Measurements from ENCODE around the gene STUB1. TPM values are rescaled to one million over a fixed set of nuclear protein-coding genes. Genes with fewer than 3 reads are reported as not detected.

The STUB1 gene
- polyA plus RNA-seq, 3 donors from 2014 or later: 183 to 225 (median 194) TPM

DNA sequence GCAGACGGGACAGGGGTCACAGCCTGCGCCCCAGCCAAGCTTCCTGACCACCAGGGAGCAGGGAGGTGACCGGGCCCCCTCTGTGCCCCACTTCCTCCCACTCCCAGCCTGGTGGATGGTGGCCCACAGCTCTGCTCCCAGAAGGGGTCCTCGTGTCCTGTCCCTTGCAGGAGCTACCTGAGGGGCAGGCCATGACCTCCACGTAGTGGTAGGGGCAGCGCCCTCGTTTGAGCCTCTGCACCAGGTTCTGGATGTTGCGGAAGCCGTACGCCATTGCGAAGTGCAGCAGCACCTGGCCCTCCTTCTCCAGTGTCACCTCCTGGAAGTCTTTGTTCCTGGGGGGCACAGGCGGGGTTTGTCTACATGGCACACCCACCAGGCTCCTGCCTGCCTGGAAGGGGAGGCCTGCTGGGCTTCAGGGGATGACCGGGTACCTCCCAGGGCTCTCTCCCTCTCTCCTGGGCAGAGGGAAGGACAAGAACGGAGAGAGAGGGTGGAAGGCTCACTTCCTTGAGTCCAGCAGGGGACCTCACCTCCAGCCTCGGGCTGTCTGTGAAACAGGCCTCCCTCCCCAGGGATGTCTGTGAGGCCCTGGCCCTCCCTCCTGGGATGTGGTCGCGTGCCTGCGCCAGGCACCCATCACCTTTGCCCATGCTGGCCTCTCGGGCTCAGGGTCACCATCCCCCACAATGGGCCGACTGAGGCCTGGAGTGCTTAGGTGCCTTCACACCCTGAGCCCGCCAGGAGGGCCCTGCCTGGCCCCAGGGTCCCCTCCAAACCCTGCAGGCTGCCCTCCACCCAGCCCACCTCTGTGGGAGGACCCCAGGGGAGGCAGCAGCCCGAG lies 50.7 kb downstream of the STUB1 start:
- Mint-ChIP-seq H3K4me3 (no peak overlapping the region), H3K36me3 (peaks cover 0 to 2% (median 0%) of the 10 kb centered on the region in 3 donors), H3K27ac (no peak overlapping the region), H3K4me1 (no peaks in the 10 kb centered on the region), H3K9me3 (no peaks in the 10 kb centered on the region), H3K27me3 (ENCODE audit: low read depth in 3 of 3) (peaks cover 2 to 11% (median 3%) of the 10 kb centered on the region in 3 donors)
- DNase-seq: no peak

DNA sequence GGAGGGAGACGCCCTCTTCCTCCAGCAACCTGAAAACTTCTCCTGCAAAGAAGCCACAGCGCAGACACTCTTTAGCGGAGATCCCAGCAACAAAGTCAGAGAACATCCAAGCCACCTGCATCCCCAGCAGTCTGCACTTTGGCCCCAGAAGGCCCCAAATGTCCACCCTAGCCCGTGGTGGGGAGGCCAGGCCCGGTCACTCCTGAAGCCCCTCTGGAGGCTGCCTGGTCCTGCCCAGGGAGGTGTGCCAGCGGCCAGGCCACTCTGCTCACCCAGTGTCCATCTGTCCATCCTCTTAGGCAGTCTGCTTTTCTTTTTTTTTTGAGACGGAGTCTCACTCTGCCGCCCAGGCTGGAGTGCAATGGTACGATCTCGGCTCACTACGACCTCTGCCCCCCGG lies 52.1 kb downstream of the STUB1 start:
- Mint-ChIP-seq H3K9me3 (no peaks in the 10 kb centered on the region), H3K27me3 (ENCODE audit: low read depth in 3 of 3) (peaks cover 0 to 8% (median 3%) of the 10 kb centered on the region in 3 donors), H3K4me1 (no peaks in the 10 kb centered on the region), H3K36me3 (peaks cover 0 to 7% (median 0%) of the 10 kb centered on the region in 3 donors), H3K4me3 (no peak overlapping the region), H3K27ac (no peak overlapping the region)
- DNase-seq: no peak

Other genes starting within 250 kb of the STUB1 start
- gene CAPN15, start 152.7 kb upstream of the STUB1 start, polyA plus RNA-seq: 10 to 100 TPM in 2 of 3 donors, 1 to 10 TPM in 1; 9.2 to 30.7 (median 10.1) TPM
- not detected for gene PRR35, start 120.0 kb upstream of the STUB1 start, polyA plus RNA-seq
- gene NHLRC4, start 113.4 kb upstream of the STUB1 start, polyA plus RNA-seq: under 1 TPM in 2 of 3 donors, not detected in 1; 0.42 to 0.61 TPM
- gene PIGQ, start 110.4 kb upstream of the STUB1 start, polyA plus RNA-seq: 10 to 100 TPM; 10.5 to 17.7 (median 12.6) TPM
- gene RAB40C, start 90.3 kb upstream of the STUB1 start, polyA plus RNA-seq: 10 to 100 TPM in 1 of 3 donors, 1 to 10 TPM in 2; 4.6 to 17.5 (median 5.8) TPM
- gene WFIKKN1, start 49.4 kb upstream of the STUB1 start, polyA plus RNA-seq: under 1 TPM in 2 of 3 donors, not detected in 1; 0.17 to 0.19 TPM
- 100 to 1,000 TPM in 1 of 3 donors, 10 to 100 TPM in 2; 89.3 to 128 (median 93.9) TPM for gene METTL26, start 44.1 kb upstream of the STUB1 start, polyA plus RNA-seq
- 10 to 100 TPM; 16.8 to 36.3 (median 22.8) TPM for gene MCRIP2, start 38.6 kb upstream of the STUB1 start, polyA plus RNA-seq
- gene WDR90, start 31.0 kb upstream of the STUB1 start, polyA plus RNA-seq: 1 to 10 TPM in 2 of 3 donors, not detected in 1; 1.2 to 2.4 TPM
- 10 to 100 TPM; 36.8 to 53.3 (median 43.0) TPM for gene RHOT2, start 12.3 kb upstream of the STUB1 start, polyA plus RNA-seq
- not detected for gene RHBDL1, start 4.7 kb upstream of the STUB1 start, polyA plus RNA-seq
- 10 to 100 TPM; 38.3 to 63.5 (median 47.4) TPM for gene JMJD8, start 3.9 kb downstream of the STUB1 start, polyA plus RNA-seq
- gene WDR24, start 10.0 kb downstream of the STUB1 start, polyA plus RNA-seq: 10 to 100 TPM in 1 of 3 donors, 1 to 10 TPM in 2; 4.9 to 15.1 (median 5.2) TPM
- under 1 TPM in 1 of 3 donors, not detected in 2; 0.20 TPM for gene FBXL16, start 25.4 kb downstream of the STUB1 start, polyA plus RNA-seq
- gene METRN, start 34.7 kb downstream of the STUB1 start, polyA plus RNA-seq: 10 to 100 TPM; 29.6 to 61.7 (median 45.4) TPM
- 100 to 1,000 TPM in 1 of 3 donors, 10 to 100 TPM in 2; 71.7 to 110 (median 94.1) TPM for gene ANTKMT, start 40.7 kb downstream of the STUB1 start, polyA plus RNA-seq
- gene CCDC78, start 46.0 kb downstream of the STUB1 start, polyA plus RNA-seq: 1 to 10 TPM in 2 of 3 donors, under 1 TPM in 1; 0.34 to 1.7 (median 1.4) TPM
- 10 to 100 TPM in 1 of 3 donors, 1 to 10 TPM in 2; 6.4 to 12.0 (median 9.1) TPM for gene HAGHL, start 46.7 kb downstream of the STUB1 start, polyA plus RNA-seq
- 10 to 100 TPM in 2 of 3 donors, 1 to 10 TPM in 1; 4.6 to 25.5 (median 17.5) TPM for gene CIAO3, start 60.6 kb downstream of the STUB1 start, polyA plus RNA-seq
- gene MSLN, start 80.3 kb downstream of the STUB1 start, polyA plus RNA-seq: not detected
- gene RPUSD1, start 108.0 kb downstream of the STUB1 start, polyA plus RNA-seq: 10 to 100 TPM; 23.9 to 49.9 (median 27.7) TPM
- 1 to 10 TPM in 2 of 3 donors, not detected in 1; 6.3 to 9.2 TPM for gene CHTF18, start 108.2 kb downstream of the STUB1 start, polyA plus RNA-seq
- not detected for gene GNG13, start 120.3 kb downstream of the STUB1 start, polyA plus RNA-seq

Measured in immature natural killer cell (primary cell).